Spleen (tissue), 11 donors: ENCODE data around the gene MRPL36. TPM values are rescaled to one million over a fixed set of nuclear protein-coding genes. Genes with fewer than 3 reads are reported as not detected.
"Not testable (repeated sequence)": the region's sequence is repeated elsewhere in the genome, so short reads cannot be mapped to it uniquely, and the experiment has no call there.

Experiments
- DNase-seq: peaks from one replicate; pipeline ENCODE4 v3.0.0-alpha.2; 2020
- H3K27ac ChIP-seq, 8 donors: fragments of 200-600 bp; sonication (generic) in 7 of 8; 1 replicate in 4 of 8; 2 replicates in 4 of 8; pipeline versions ENCODE4 v1.5.0 to v1.8.0; 2016 to 2021; ENCODE audit warnings: inconsistent platforms in 4 of 8, mild to moderate bottlenecking in 4 of 8, moderate library complexity in 1 of 8
- H3K27me3 ChIP-seq, 7 donors: fragments of 200-600 bp; sonication (generic) in 6 of 7; replicated peaks in 1 of 7; 1 replicate in 4 of 7; 2 replicates in 3 of 7; pipeline versions ENCODE4 v1.5.0 to v1.8.0; 2016 to 2021; ENCODE audit warnings: inconsistent platforms in 3 of 7, mild to moderate bottlenecking in 1 of 7
- H3K36me3 ChIP-seq, 6 donors: fragments of 200-600 bp; sonication (generic) in 5 of 6; 1 replicate in 4 of 6; 2 replicates in 2 of 6; pipeline versions ENCODE4 v1.5.0 to v1.8.0; 2016 to 2021; ENCODE audit warnings: inconsistent platforms in 2 of 6
- H3K4me1 ChIP-seq, 6 donors: fragments of 200-600 bp; sonication (generic) in 5 of 6; 1 replicate in 3 of 6; 2 replicates in 3 of 6; pipeline versions ENCODE4 v1.5.0 to v1.8.0; 2016 to 2021; ENCODE audit warnings: inconsistent platforms in 3 of 6
- H3K4me3 ChIP-seq, 8 donors: fragments of 200-600 bp; sonication (generic) in 7 of 8; 1 replicate in 4 of 8; 2 replicates in 4 of 8; pipeline versions ENCODE4 v1.5.0 to v1.8.0; 2016 to 2021; ENCODE audit warnings: inconsistent platforms in 4 of 8, mild to moderate bottlenecking in 4 of 8, moderate library complexity in 2 of 8
- H3K9me3 ChIP-seq, 8 donors: fragments of 200-600 bp; sonication (generic) in 7 of 8; 1 replicate in 4 of 8; 2 replicates in 4 of 8; pipeline versions ENCODE4 v1.5.0 to v1.8.0; 2016 to 2021; ENCODE audit warnings: inconsistent platforms in 4 of 8
- CTCF ChIP-seq, 11 experiments: fragments of 200-600 bp in 7 of 11; fragments of 450-650 bp in 4 of 11; sonication (generic) in 4 of 11; IDR thresholded peaks in 8 of 11; conservative IDR thresholded peaks in 3 of 11; 1 replicate in 7 of 11; 2 replicates in 4 of 11; pipeline versions ENCODE4 v1.4.0 to v1.8.0; 2016 to 2021; ENCODE audit warnings: antibody characterized with exemption in 11 of 11, inconsistent platforms in 4 of 11, mild to moderate bottlenecking in 1 of 11
- POLR2A ChIP-seq, 3 donors: fragments of 450-650 bp; IDR thresholded peaks; one replicate each; pipeline ENCODE4 v1.5.1; 2017; ENCODE audit warnings: antibody characterized with exemption in 3 of 3, mild to moderate bottlenecking in 1 of 3
- POLR2AphosphoS5 ChIP-seq, 3 donors: sonication (generic); formaldehyde crosslinking; IDR thresholded peaks; one replicate each; pipeline ENCODE4 v1.5.1; 2017; ENCODE audit warnings: antibody characterized with exemption in 3 of 3
- WGBS, 5 donors: extraction: QIAGEN DNeasy Blood & Tissue Kit in 3 of 5; methylation state at CpG; one replicate each; pipeline versions ENCODE4 v1.1.5 to v1.1.7; 2013 to 2018; 5-methylcytosine and 5-hydroxymethylcytosine counted together
- intact Hi-C: fragments of 100-400 bp; cut with DNase I; formaldehyde crosslinking; loops from one replicate; pipeline ENCODE4 v1.15.0; 2023; ENCODE audit warnings: low total_unique reads
- polyA plus RNA-seq, 3 donors: library from polyadenylated mRNA; stranded (reverse); fragments of 200-250 nt; gene quantifications; one replicate each; pipeline ENCODE4 v1.2.1, GENCODE V29; 2013
- total RNA-seq, 7 donors: library from RNA; depleted of rRNA in 3 of 7; stranded (reverse); fragments of >200 nt in 3 of 7; fragmentation: NEBNext Ultra II Directional in 4 of 7; extraction: Animal tissue kit (Norgen Biotek cat#: 25700) in 4 of 7; gene quantifications; one replicate each; pipeline versions ENCODE4 v1.1.0 to v1.2.1, GENCODE V29; 2016 to 2021
- donor health status: healthy with polysubstance abuse.
- donor health status: DM: no; HTN: no; CAD: no; lungs with moderate emphysema.
- donor health status: DM: no; HTN: no; CAD: no.
- donor health status: Bipolar disorder and iron deficiency.
- donor health status: healthy.
- donor health status: DM: no; HTN: no; CAD: no.
- donor health status: DM: yes; HTN: yes; CAD: no.

MRPL36 gene
- total and polyA plus RNA-seq, 10 donors, result 20.3 to 77.3 (median 35.9) TPM

- intact Hi-C loops, result no loop called here
- H3K4me1 ChIP-seq, result peaks cover 0 to 13% (median 0%) of the 10 kb centered on the region in 6 donors
- H3K4me3 ChIP-seq, result no peak overlapping the region
- H3K27me3 ChIP-seq, result peaks cover 0 to 75% (median 21%) of the 10 kb centered on the region in 7 donors
- no peak for TF ChIP-seq POLR2AphosphoS5 (IDR thresholded peaks at IDR 0.05)
- no peak for TF ChIP-seq POLR2A (IDR thresholded peaks at IDR 0.05)
- TF ChIP-seq CTCF (IDR thresholded peaks at IDR 0.05 in 8 of 11, conservative IDR thresholded peaks at IDR 0.05 in 3 of 11), result no peak
- H3K36me3 ChIP-seq, result no peaks in the 10 kb centered on the region
- no peak overlapping the region for H3K27ac ChIP-seq
- no peak for DNase-seq
- WGBS, 5 donors, result 83 to 87% (median 86%) methylated on average over 11 to 13 of the region's 13 CpGs
- peaks cover 0 to 5% (median 0%) of the 10 kb centered on the region in 8 donors for H3K9me3 ChIP-seq
These were observed 46.9 kb upstream of the MRPL36 start for GRCh38 chr5:1846583-1846982.

GRCh38 chr5:1845696-1846095 is 46.1 kb upstream of the MRPL36 start:
- H3K4me3 ChIP-seq, result no peak overlapping the region
- H3K27ac ChIP-seq, result no peak overlapping the region
- H3K36me3 ChIP-seq, result no peaks in the 10 kb centered on the region
- H3K9me3 ChIP-seq, result peaks cover 0 to 5% (median 0%) of the 10 kb centered on the region in 8 donors
- intact Hi-C loops, result no loop called here
- H3K27me3 ChIP-seq, result peaks cover 0 to 75% (median 18%) of the 10 kb centered on the region in 7 donors
- TF ChIP-seq POLR2AphosphoS5 (IDR thresholded peaks at IDR 0.05) (no peak), POLR2A (IDR thresholded peaks at IDR 0.05) (no peak), CTCF (IDR thresholded peaks at IDR 0.05 in 8 of 11, conservative IDR thresholded peaks at IDR 0.05 in 3 of 11) (no peak)
- peaks cover 0 to 7% (median 0%) of the 10 kb centered on the region in 6 donors for H3K4me1 ChIP-seq
- 72 to 97% (median 89%) methylated on average over 1 of the region's 1 CpG for WGBS, 5 donors
- DNase-seq, result no peak

GRCh38 chr5:1844708-1845436 is 45.2 kb upstream of the MRPL36 start:
- TF ChIP-seq POLR2AphosphoS5 (IDR thresholded peaks at IDR 0.05), result no peak
- no peak for TF ChIP-seq CTCF (IDR thresholded peaks at IDR 0.05 in 8 of 11, conservative IDR thresholded peaks at IDR 0.05 in 3 of 11)
- no peak for TF ChIP-seq POLR2A (IDR thresholded peaks at IDR 0.05)

GRCh38 chr5:1843761-1844160 is 44.1 kb upstream of the MRPL36 start:
- intact Hi-C loops, H3K27ac ChIP-seq, H3K36me3 ChIP-seq, H3K4me1 ChIP-seq, H3K4me3 ChIP-seq, H3K9me3 ChIP-seq: not testable (repeated sequence)
- DNase-seq, result peak; percentile 28
- WGBS, 5 donors, result 79 to 90% (median 85%) methylated on average over 10 of the region's 10 CpGs
- peaks cover 0 to 75% (median 20%) of the 10 kb centered on the region in 7 donors for H3K27me3 ChIP-seq

More at GRCh38 chr5:1844708-1845436, 45.2 kb upstream of the MRPL36 start:
- intact Hi-C loops, result no loop called here
- no peak for DNase-seq
- Histone ChIP-seq H3K36me3 (no peaks in the 10 kb centered on the region), H3K4me1 (peaks cover 0 to 7% (median 0%) of the 10 kb centered on the region in 6 donors), H3K4me3 (no peak overlapping the region), H3K27me3 (peaks cover 0 to 75% (median 22%) of the 10 kb centered on the region in 7 donors), H3K9me3 (peaks cover 0 to 5% (median 0%) of the 10 kb centered on the region in 8 donors), H3K27ac (no peak overlapping the region)
- WGBS, 5 donors, result 92 to 99% (median 96%) methylated on average over 5 of the region's 5 CpGs
